Lung (tissue), 12 donors: ENCODE measurements around the gene SEC31B. TPM values are rescaled to one million over a fixed set of nuclear protein-coding genes. Genes with fewer than 3 reads are reported as not detected.

Experiments used
- ATAC-seq: fragments of 200-7000 bp; cut with Tn5 transposase; one replicate; pipeline ENCODE4 v1.9.1; 2020; ENCODE audit warnings: moderate number of reproducible peaks; ENCODE audit not compliant: insufficient read depth, low FRiP score
- DNase-seq, 3 donors: peaks; one replicate each; pipeline ENCODE4 v3.0.0-alpha.2; 2013 to 2017
- H3K27ac ChIP-seq, 2 donors: one replicate each; pipeline ENCODE4 v1.5.1; 2013; ENCODE audit warnings: mild to moderate bottlenecking in 2 of 2, moderate library complexity in 2 of 2, control low read depth in 1 of 2, inconsistent platforms in 1 of 2, low read depth in 1 of 2, low read length in 1 of 2
- H3K27me3 ChIP-seq, 3 donors: one replicate each; pipeline ENCODE4 v1.5.1; 2013; ENCODE audit warnings: low read length in 2 of 3; ENCODE audit not compliant: control insufficient read depth in 3 of 3, insufficient read depth in 3 of 3
- H3K36me3 ChIP-seq, 4 donors: one replicate each; pipeline ENCODE4 v1.5.1; 2013; ENCODE audit warnings: low read length in 4 of 4, mild to moderate bottlenecking in 1 of 4, moderate library complexity in 1 of 4; ENCODE audit not compliant: control insufficient read depth in 4 of 4, insufficient read depth in 4 of 4
- H3K4me1 ChIP-seq, 5 donors: one replicate each; pipeline ENCODE4 v1.5.1; 2013; ENCODE audit warnings: low read length in 5 of 5, mild to moderate bottlenecking in 2 of 5, moderate library complexity in 1 of 5; ENCODE audit not compliant: control insufficient read depth in 5 of 5, insufficient read depth in 5 of 5
- H3K4me3 ChIP-seq: one replicate; pipeline ENCODE4 v1.5.1; 2013; ENCODE audit warnings: mild to moderate bottlenecking, control low read depth, moderate library complexity
- H3K9ac ChIP-seq, 2 donors: one replicate each; pipeline ENCODE4 v1.5.1; 2013; ENCODE audit warnings: low read length in 2 of 2, control low read depth in 1 of 2; ENCODE audit not compliant: insufficient read depth in 1 of 2
- H3K9me3 ChIP-seq, 4 donors: one replicate each; pipeline ENCODE4 v1.5.1; 2013; ENCODE audit warnings: low read length in 3 of 4, mild to moderate bottlenecking in 1 of 4, moderate library complexity in 1 of 4; ENCODE audit not compliant: control insufficient read depth in 4 of 4, insufficient read depth in 3 of 4
- WGBS, 2 donors: extraction: QIAGEN DNeasy Blood & Tissue Kit; methylation state at CpG; one replicate each; pipeline ENCODE4 v1.1.7; 2013; 5-methylcytosine and 5-hydroxymethylcytosine counted together
- polyA plus RNA-seq, 2 donors: library from polyadenylated mRNA; stranded (reverse); fragments of 200-250 nt; gene quantifications; one replicate each; pipeline ENCODE4 v1.2.1, GENCODE V29; 2013
- total RNA-seq, 2 donors: library from RNA; depleted of rRNA in 1 of 2; stranded (reverse); fragments of >200 nt in 1 of 2; gene quantifications; one replicate each; pipeline ENCODE4 v1.2.1, GENCODE V29; 2014 to 2021
- TF ChIP-seq, protein P1 (sequence below): IDR thresholded peaks from 2 replicates; pipeline ENCODE4 v1.5.1; 2012; ENCODE audit warnings: mild to moderate bottlenecking; ENCODE audit errors: control extremely low read depth, extremely low read depth
- donor health status: control.
- donor health status: control.
- donor health status: Bipolar disorder and iron deficiency.
- donor health status: healthy.
- donor health status: DM: yes; HTN: yes; CAD: no.

SEC31B gene
- total and polyA plus RNA-seq, 4 donors = 4.8 to 10.5 (median 9.4) TPM

DNA sequence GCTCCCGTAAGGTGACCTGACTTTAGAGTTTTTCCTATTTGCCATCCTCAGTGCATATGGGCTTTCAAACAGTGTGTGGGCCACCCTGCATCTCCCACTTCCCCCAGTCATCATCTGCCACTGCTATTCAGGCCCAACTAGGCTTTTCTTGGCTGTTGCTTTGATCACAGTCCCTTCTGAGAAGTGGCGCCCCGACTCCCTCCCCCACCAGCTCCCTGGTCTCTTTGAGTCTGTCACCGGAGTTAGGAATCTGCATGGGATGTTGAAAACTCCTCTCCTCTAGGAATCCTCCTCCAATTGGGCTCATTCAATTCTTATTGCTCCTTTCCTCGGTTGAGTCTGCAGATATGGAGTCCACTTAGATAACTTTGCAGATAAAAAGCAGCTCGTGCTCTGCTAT lies 48.2 kb upstream of the SEC31B start:
- Histone ChIP-seq H3K36me3 (no peaks in the 10 kb centered on the region), H3K9ac (no peak overlapping the region), H3K4me1 (no peaks in the 10 kb centered on the region), H3K27ac (no peak overlapping the region), H3K27me3 (peaks cover under 1 to 87% (median 43%) of the 10 kb centered on the region in 3 donors), H3K9me3 (peaks cover 0 to 14% (median 0%) of the 10 kb centered on the region in 4 donors), H3K4me3 (no peak overlapping the region)
- WGBS, 2 donors = 25 to 29% methylated on average over 6 of the region's 6 CpGs
- DNase-seq (no peak), ATAC-seq (no peak)
- TF ChIP-seq, protein P1, sequence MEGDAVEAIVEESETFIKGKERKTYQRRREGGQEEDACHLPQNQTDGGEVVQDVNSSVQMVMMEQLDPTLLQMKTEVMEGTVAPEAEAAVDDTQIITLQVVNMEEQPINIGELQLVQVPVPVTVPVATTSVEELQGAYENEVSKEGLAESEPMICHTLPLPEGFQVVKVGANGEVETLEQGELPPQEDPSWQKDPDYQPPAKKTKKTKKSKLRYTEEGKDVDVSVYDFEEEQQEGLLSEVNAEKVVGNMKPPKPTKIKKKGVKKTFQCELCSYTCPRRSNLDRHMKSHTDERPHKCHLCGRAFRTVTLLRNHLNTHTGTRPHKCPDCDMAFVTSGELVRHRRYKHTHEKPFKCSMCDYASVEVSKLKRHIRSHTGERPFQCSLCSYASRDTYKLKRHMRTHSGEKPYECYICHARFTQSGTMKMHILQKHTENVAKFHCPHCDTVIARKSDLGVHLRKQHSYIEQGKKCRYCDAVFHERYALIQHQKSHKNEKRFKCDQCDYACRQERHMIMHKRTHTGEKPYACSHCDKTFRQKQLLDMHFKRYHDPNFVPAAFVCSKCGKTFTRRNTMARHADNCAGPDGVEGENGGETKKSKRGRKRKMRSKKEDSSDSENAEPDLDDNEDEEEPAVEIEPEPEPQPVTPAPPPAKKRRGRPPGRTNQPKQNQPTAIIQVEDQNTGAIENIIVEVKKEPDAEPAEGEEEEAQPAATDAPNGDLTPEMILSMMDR = no peak

DNA sequence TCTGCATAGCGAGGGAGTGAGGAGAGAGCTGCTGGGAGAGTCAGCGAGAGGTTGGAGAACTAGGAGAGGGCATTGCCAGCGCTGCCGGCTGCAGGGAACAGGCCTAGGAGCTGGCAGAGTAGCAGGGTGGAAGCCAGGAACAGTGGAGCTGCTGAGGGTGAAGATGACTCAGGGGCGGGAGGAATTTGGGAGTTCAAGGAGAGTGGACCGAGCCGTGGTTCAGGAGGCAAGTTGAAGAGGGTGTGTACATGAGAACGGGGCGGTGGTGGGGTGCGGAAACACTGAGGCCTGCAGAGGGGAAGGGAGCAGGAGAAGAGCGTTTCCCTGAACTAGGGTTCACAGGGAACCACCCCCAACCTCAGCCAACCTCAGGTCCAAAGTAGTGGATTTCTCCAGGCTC lies 47.6 kb upstream of the SEC31B start:
- no peak overlapping the region for H3K4me3 ChIP-seq
- H3K36me3 ChIP-seq = no peaks in the 10 kb centered on the region
- DNase-seq = no peak
- TF ChIP-seq, protein P1 = no peak
- H3K27ac ChIP-seq = no peak overlapping the region
- peaks cover 0 to 2% (median 0%) of the 10 kb centered on the region in 5 donors for H3K4me1 ChIP-seq
- peaks cover 0 to 93% (median 43%) of the 10 kb centered on the region in 3 donors for H3K27me3 ChIP-seq
- WGBS, 2 donors = 45 to 62% methylated on average over 11 of the region's 11 CpGs
- H3K9ac ChIP-seq = no peak overlapping the region
- no peak for ATAC-seq
- H3K9me3 ChIP-seq = peaks cover 0 to 15% (median 0%) of the 10 kb centered on the region in 4 donors

DNA sequence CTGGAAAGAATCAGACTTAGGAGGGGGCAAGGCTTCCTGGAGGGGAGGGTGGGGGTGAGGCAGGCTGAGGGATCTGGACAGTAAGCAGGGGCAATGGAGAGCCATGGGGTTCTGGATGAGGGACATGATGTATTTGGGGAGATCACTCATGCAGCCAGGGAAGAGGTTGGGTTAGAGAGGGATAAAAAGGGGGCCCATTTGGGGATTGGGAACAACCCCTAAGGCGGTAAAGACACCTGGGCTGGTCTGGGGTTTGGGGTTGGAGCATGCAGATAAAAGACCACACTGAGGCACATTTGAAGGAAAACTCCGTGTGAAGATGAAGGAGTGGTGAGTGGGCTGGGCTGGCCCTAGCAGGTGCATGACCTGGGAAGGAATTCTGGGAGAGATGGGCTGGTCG lies 46.9 kb upstream of the SEC31B start:
- no peak for DNase-seq
- H3K27ac ChIP-seq = no peak overlapping the region
- no peak overlapping the region for H3K4me3 ChIP-seq
- peaks cover 0 to 93% (median 47%) of the 10 kb centered on the region in 3 donors for H3K27me3 ChIP-seq
- peaks cover 0 to 19% (median 0%) of the 10 kb centered on the region in 4 donors for H3K9me3 ChIP-seq
- no peak for ATAC-seq
- H3K4me1 ChIP-seq = peaks cover 0 to 7% (median 0%) of the 10 kb centered on the region in 5 donors
- no peaks in the 10 kb centered on the region for H3K36me3 ChIP-seq
- 54 to 56% methylated on average over 3 of the region's 3 CpGs for WGBS, 2 donors
- TF ChIP-seq, protein P1 = no peak
- H3K9ac ChIP-seq = no peak overlapping the region
